Panc1 (cell line): Measurements from ENCODE around the gene IL1RAP. TPM values are rescaled to one million over a fixed set of nuclear protein-coding genes. Genes with fewer than 3 reads are reported as not detected.
"Not testable (repeated sequence)": the region's sequence is repeated elsewhere in the genome, so short reads cannot be mapped to it uniquely, and the experiment has no call there.

Experiments
- ATAC-seq: fragments of 200-7000 bp; cut with Tn5 transposase; 2 replicates; pipeline ENCODE4 v1.9.1; 2020; ENCODE audit warnings: mild to moderate bottlenecking, moderate library complexity
- BruUV-seq: library from RNA; stranded (reverse); fragments of 400-500 nt; replicated peaks from 2 replicates; lab custom pipeline; 2021; lab: Mats Ljungman, UMichigan
- CTCF ChIA-PET: fragments of 300-600 bp; sonication (Branson Sonifier 250); formaldehyde crosslinking; loops from one replicate; lab custom pipeline; 2022; ENCODE audit warnings: antibody characterized with exemption; lab: Charles Lee
- POLR2A ChIA-PET: fragments of 300-600 bp; sonication (Branson Sonifier 250); formaldehyde crosslinking; loops from one replicate; lab custom pipeline; 2022; ENCODE audit warnings: antibody characterized with exemption; lab: Charles Lee
- DNase-seq: peaks from one replicate; pipeline ENCODE4 v3.0.0-alpha.2; 2010; ENCODE audit warnings: low read depth, low spot score
- H3K27ac ChIP-seq: 2 replicates; pipeline ENCODE4 v1.5.1; 2011; ENCODE audit warnings: mild to moderate bottlenecking, low read length, inconsistent platforms
- H3K27me3 ChIP-seq: fragments of 200-500 bp; sonication (Bioruptor generic); 2 replicates; pipeline ENCODE4 v1.6.0; 2014; ENCODE audit warnings: low read length, inconsistent platforms; ENCODE audit not compliant: control insufficient read depth, insufficient read depth
- H3K36me3 ChIP-seq: fragments of 200-500 bp; sonication (Bioruptor generic); 2 replicates; pipeline ENCODE4 v1.5.1; 2014; ENCODE audit warnings: inconsistent platforms, mild to moderate bottlenecking, low read length, moderate library complexity; ENCODE audit not compliant: control insufficient read depth, insufficient read depth
- H3K4me1 ChIP-seq: 2 replicates; pipeline ENCODE4 v1.5.1; 2011; ENCODE audit warnings: inconsistent platforms, mild to moderate bottlenecking, low read length, moderate library complexity; ENCODE audit not compliant: control insufficient read depth, insufficient read depth
- H3K4me3 ChIP-seq, 2 experiments: 2 replicates each; pipeline ENCODE4 v1.5.1; 2011 to 2012; ENCODE audit warnings: low read depth in 2 of 2, low read length in 2 of 2, mild to moderate bottlenecking in 2 of 2, inconsistent platforms in 1 of 2, moderate library complexity in 1 of 2
- H3K9me3 ChIP-seq: fragments of 200-500 bp; sonication (Bioruptor generic); 2 replicates; pipeline ENCODE4 v1.5.1; 2014; ENCODE audit warnings: low read depth, mild to moderate bottlenecking, inconsistent platforms, low read length, moderate library complexity; ENCODE audit not compliant: control insufficient read depth, insufficient read depth
- POLR2AphosphoS5 ChIP-seq: IDR thresholded peaks from 2 replicates; pipeline ENCODE4 v1.6.1; 2012; ENCODE audit warnings: mild to moderate bottlenecking, low read depth, low read length, moderate library complexity
- REST ChIP-seq, 2 experiments: IDR thresholded peaks; 2 replicates each; pipeline ENCODE4 v1.6.1; 2011 to 2012; ENCODE audit warnings: low read depth in 2 of 2, control low read depth in 1 of 2, low read length in 1 of 2, mild to moderate bottlenecking in 1 of 2, moderate library complexity in 1 of 2; ENCODE audit not compliant: insufficient read depth in 1 of 2
- SIN3A ChIP-seq: IDR thresholded peaks from 2 replicates; pipeline ENCODE4 v1.6.1; 2012; ENCODE audit warnings: low read depth, mild to moderate bottlenecking, low read length, moderate library complexity, borderline replicate concordance; ENCODE audit not compliant: insufficient read depth
- TCF7L2 ChIP-seq: IDR thresholded peaks from 2 replicates; pipeline ENCODE4 v1.6.1; 2011; ENCODE audit warnings: mild to moderate bottlenecking, low read depth, low read length, inconsistent platforms
- in situ Hi-C: cut with HindIII; loops from 2 replicates; pipeline ENCODE4 v1.10.0; 2016; ENCODE audit warnings: low sequenced_read_pairs, low pct_unique_long_range_greater_than_20kb
- intact Hi-C: fragments of 100-400 bp; cut with micrococcal nuclease; formaldehyde crosslinking; loops from one replicate; pipeline ENCODE4 v1.10.0; 2022; ENCODE audit not compliant: unreplicated experiment
- total RNA-seq: library from RNA; stranded (reverse); gene quantifications from one replicate; pipeline ENCODE4 v1.2.1, GENCODE V29; 2021; ENCODE audit not compliant: unreplicated experiment
- TF ChIP-seq, protein P1 (sequence below): fragments of 450-650 bp; IDR thresholded peaks from 2 replicates; pipeline ENCODE4 v1.5.1; 2017; ENCODE audit warnings: mild to moderate bottlenecking

Gene IL1RAP
- total RNA-seq, 1 experiment from 2014 or later: 5.2 TPM

GRCh38 chr3:190473261-190473660, 40.6 kb upstream of the IL1RAP start:
- H3K27me3 ChIP-seq, CTCF ChIA-PET, H3K4me1 ChIP-seq, H3K36me3 ChIP-seq, H3K4me3 ChIP-seq, H3K9me3 ChIP-seq, in situ Hi-C loops, DNase-seq, intact Hi-C loops, BruUV-seq, H3K27ac ChIP-seq, POLR2A ChIA-PET, ATAC-seq: not testable (repeated sequence)

- ATAC-seq: no peak
Observed at GRCh38 chr3:190481779-190482178, 32.1 kb upstream of the IL1RAP start.

DNA sequence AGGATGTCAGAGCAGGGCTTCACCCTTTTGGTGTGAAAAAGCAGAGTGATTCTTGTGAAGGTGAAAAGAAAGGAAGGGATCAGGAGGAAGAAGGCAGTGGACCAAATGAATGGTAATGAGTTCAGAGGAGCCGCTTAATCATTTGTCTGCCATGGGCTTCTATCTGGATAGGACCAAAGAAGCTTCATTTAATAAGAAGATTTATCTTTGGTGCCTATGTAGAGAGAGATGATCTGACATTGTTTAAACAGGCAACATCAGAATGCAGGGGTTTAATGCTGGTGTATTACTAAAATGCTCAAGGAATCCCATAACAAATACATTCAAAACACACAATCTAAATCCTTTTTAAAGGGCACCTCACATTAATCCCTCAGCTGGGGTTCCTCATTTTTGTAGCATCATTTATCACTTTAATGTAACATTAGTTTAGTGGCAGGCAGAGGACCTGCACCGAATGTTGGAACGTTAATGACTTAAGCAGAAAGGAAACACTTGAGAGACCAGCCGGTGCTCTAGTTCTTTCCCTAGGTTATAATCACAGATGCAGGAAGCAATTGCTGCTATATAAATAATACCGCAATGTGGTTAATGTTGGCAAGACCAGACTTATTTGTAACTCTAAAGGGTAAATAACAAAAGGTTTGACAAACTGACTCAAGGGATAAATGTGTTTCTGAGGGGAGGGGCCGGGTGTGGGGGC, 27.9 kb upstream of the IL1RAP start:
- POLR2A ChIA-PET: no interaction called here
- in situ Hi-C loops: no loop called here
- no peak for DNase-seq

More at GRCh38 chr3:190481779-190482178, 32.1 kb upstream of the IL1RAP start:
- no peak for TF ChIP-seq POLR2AphosphoS5
- TF ChIP-seq, protein P1, sequence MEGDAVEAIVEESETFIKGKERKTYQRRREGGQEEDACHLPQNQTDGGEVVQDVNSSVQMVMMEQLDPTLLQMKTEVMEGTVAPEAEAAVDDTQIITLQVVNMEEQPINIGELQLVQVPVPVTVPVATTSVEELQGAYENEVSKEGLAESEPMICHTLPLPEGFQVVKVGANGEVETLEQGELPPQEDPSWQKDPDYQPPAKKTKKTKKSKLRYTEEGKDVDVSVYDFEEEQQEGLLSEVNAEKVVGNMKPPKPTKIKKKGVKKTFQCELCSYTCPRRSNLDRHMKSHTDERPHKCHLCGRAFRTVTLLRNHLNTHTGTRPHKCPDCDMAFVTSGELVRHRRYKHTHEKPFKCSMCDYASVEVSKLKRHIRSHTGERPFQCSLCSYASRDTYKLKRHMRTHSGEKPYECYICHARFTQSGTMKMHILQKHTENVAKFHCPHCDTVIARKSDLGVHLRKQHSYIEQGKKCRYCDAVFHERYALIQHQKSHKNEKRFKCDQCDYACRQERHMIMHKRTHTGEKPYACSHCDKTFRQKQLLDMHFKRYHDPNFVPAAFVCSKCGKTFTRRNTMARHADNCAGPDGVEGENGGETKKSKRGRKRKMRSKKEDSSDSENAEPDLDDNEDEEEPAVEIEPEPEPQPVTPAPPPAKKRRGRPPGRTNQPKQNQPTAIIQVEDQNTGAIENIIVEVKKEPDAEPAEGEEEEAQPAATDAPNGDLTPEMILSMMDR: no peak
- TF ChIP-seq TCF7L2: no peak
- CTCF ChIA-PET: no interaction called here
- Histone ChIP-seq H3K9me3 (no peaks in the 10 kb centered on the region), H3K4me3 (no peak overlapping the region), H3K27me3 (no peaks in the 10 kb centered on the region), H3K27ac (no peak overlapping the region), H3K4me1 (no peaks in the 10 kb centered on the region), H3K36me3 (no peaks in the 10 kb centered on the region)
- intact Hi-C loops (no loop called here), in situ Hi-C loops (no loop called here)
- no peak for DNase-seq
- POLR2A ChIA-PET: no interaction called here
- no TSS peak for BruUV-seq

More for the DNA sequence above, 27.9 kb upstream of the IL1RAP start:
- intact Hi-C loops: no loop called here
- no peaks in the 10 kb centered on the region for H3K27me3 ChIP-seq
- no peaks in the 10 kb centered on the region for H3K4me1 ChIP-seq
- H3K27ac ChIP-seq: no peak overlapping the region
- H3K9me3 ChIP-seq: no peaks in the 10 kb centered on the region
- ATAC-seq: no peak
- no TSS peak for BruUV-seq
- no peak overlapping the region for H3K4me3 ChIP-seq
- no peaks in the 10 kb centered on the region for H3K36me3 ChIP-seq
- TF ChIP-seq POLR2AphosphoS5 (no peak), REST (IDR thresholded peaks at IDR 0.05; ENCODE audit: insufficient read depth in 1 of 2, low read depth in 2 of 2, low read length in 1 of 2) (no peak), SIN3A (no peak), TCF7L2 (no peak)
- TF ChIP-seq, protein P1: no peak
- CTCF ChIA-PET: no interaction called here
